Measurements from ENCODE around the gene GTF2A1.

The GTF2A1 gene

GRCh38 chr14:81147140-81147897 is 73.4 kb downstream of the GTF2A1 start:
- Histone ChIP-seq H2AK5ac (ENCODE audit: low read length, severe bottlenecking) (no peak overlapping the region), H3K4me2 (ENCODE audit: low read length, poor library complexity, severe bottlenecking) (no peak overlapping the region), H2BK15ac (ENCODE audit: low read depth, poor library complexity, severe bottlenecking) (no peak overlapping the region), H3K18ac (ENCODE audit: low read depth in 1 of 2, low read length in 2 of 2) (no peak overlapping the region), H3K9me3 (ENCODE audit: control insufficient read depth, low read length) (no peaks in the 10 kb centered on the region), H3K4me1 (ENCODE audit: control insufficient read depth, insufficient read depth, low read depth, low read length) (no peaks in the 10 kb centered on the region), H3K27ac (ENCODE audit: low read length, poor library complexity, severe bottlenecking) (no peak overlapping the region), H4K91ac (ENCODE audit: low read length) (no peak overlapping the region), H2BK120ac (ENCODE audit: low read depth, low read length) (no peak overlapping the region), H3K23ac (ENCODE audit: low read length in 2 of 2) (no peak overlapping the region), H3K14ac (ENCODE audit: low read length in 2 of 2) (no peak overlapping the region), H3K36me3 (ENCODE audit: control insufficient read depth in 1 of 2, insufficient read depth in 2 of 2, low read depth in 1 of 2, low read length in 2 of 2) (no peaks in the 10 kb centered on the region), H3K79me1 (replicated peaks; ENCODE audit: low read length, poor library complexity, severe bottlenecking) (no peaks in the 10 kb centered on the region), H3K4me3 (ENCODE audit: insufficient read depth in 1 of 2, low read depth in 1 of 2, low read length in 2 of 2) (no peak overlapping the region), H2BK5ac (ENCODE audit: low read depth, low read length, poor library complexity, severe bottlenecking) (no peak overlapping the region), H3K9ac (ENCODE audit: low read length) (no peak overlapping the region), H2AFZ (ENCODE audit: low read depth, low read length) (no peak overlapping the region), H3K4ac (ENCODE audit: low read depth in 1 of 2, low read length in 2 of 2) (no peak overlapping the region), H2BK12ac (ENCODE audit: low read length in 2 of 2) (no peak overlapping the region), H3K27me3 (ENCODE audit: control insufficient read depth in 1 of 2, insufficient read depth in 1 of 2, low read length in 2 of 2) (no peaks in the 10 kb centered on the region), H4K8ac (ENCODE audit: low read length) (no peak overlapping the region)
- 64% methylated on average over 2 of the region's 2 CpGs for WGBS
- DNase-seq: no peak

GRCh38 chr14:81144824-81145603 is 75.7 kb downstream of the GTF2A1 start:
- Histone ChIP-seq H2BK12ac (ENCODE audit: low read length in 2 of 2) (no peak overlapping the region), H3K4ac (ENCODE audit: low read depth in 1 of 2, low read length in 2 of 2) (no peak overlapping the region), H2BK5ac (ENCODE audit: low read depth, low read length, poor library complexity, severe bottlenecking) (no peak overlapping the region), H3K23ac (ENCODE audit: low read length in 2 of 2) (no peak overlapping the region), H2BK120ac (ENCODE audit: low read depth, low read length) (no peak overlapping the region), H3K4me3 (ENCODE audit: insufficient read depth in 1 of 2, low read depth in 1 of 2, low read length in 2 of 2) (no peak overlapping the region), H3K4me2 (ENCODE audit: low read length, poor library complexity, severe bottlenecking) (no peak overlapping the region), H3K4me1 (ENCODE audit: control insufficient read depth, insufficient read depth, low read depth, low read length) (no peaks in the 10 kb centered on the region), H3K36me3 (ENCODE audit: control insufficient read depth in 1 of 2, insufficient read depth in 2 of 2, low read depth in 1 of 2, low read length in 2 of 2) (no peaks in the 10 kb centered on the region), H3K79me1 (replicated peaks; ENCODE audit: low read length, poor library complexity, severe bottlenecking) (no peaks in the 10 kb centered on the region), H3K27ac (ENCODE audit: low read length, poor library complexity, severe bottlenecking) (no peak overlapping the region), H3K9me3 (ENCODE audit: control insufficient read depth, low read length) (no peaks in the 10 kb centered on the region), H2BK15ac (ENCODE audit: low read depth, poor library complexity, severe bottlenecking) (no peak overlapping the region), H2AFZ (ENCODE audit: low read depth, low read length) (no peak overlapping the region), H3K18ac (ENCODE audit: low read depth in 1 of 2, low read length in 2 of 2) (no peak overlapping the region), H3K14ac (ENCODE audit: low read length in 2 of 2) (no peak overlapping the region), H4K91ac (ENCODE audit: low read length) (no peak overlapping the region), H3K27me3 (ENCODE audit: control insufficient read depth in 1 of 2, insufficient read depth in 1 of 2, low read length in 2 of 2) (no peaks in the 10 kb centered on the region), H3K9ac (ENCODE audit: low read length) (no peak overlapping the region), H2AK5ac (ENCODE audit: low read length, severe bottlenecking) (no peak overlapping the region), H4K8ac (ENCODE audit: low read length) (no peak overlapping the region)
- no peak for DNase-seq
- WGBS: 94% methylated on average over 3 of the region's 3 CpGs

- Histone ChIP-seq H4K8ac (ENCODE audit: low read length) (no peak overlapping the region), H3K4me1 (ENCODE audit: control insufficient read depth, insufficient read depth, low read depth, low read length) (no peaks in the 10 kb centered on the region), H3K18ac (ENCODE audit: low read depth in 1 of 2, low read length in 2 of 2) (no peak overlapping the region), H3K9ac (ENCODE audit: low read length) (no peak overlapping the region), H2AK5ac (ENCODE audit: low read length, severe bottlenecking) (no peak overlapping the region), H3K9me3 (ENCODE audit: control insufficient read depth, low read length) (no peaks in the 10 kb centered on the region), H3K4ac (ENCODE audit: low read depth in 1 of 2, low read length in 2 of 2) (no peak overlapping the region), H2AFZ (ENCODE audit: low read depth, low read length) (no peak overlapping the region), H2BK15ac (ENCODE audit: low read depth, poor library complexity, severe bottlenecking) (no peak overlapping the region), H3K36me3 (ENCODE audit: control insufficient read depth in 1 of 2, insufficient read depth in 2 of 2, low read depth in 1 of 2, low read length in 2 of 2) (no peaks in the 10 kb centered on the region), H2BK12ac (ENCODE audit: low read length in 2 of 2) (no peak overlapping the region), H4K91ac (ENCODE audit: low read length) (no peak overlapping the region), H2BK5ac (ENCODE audit: low read depth, low read length, poor library complexity, severe bottlenecking) (no peak overlapping the region), H3K27me3 (ENCODE audit: control insufficient read depth in 1 of 2, insufficient read depth in 1 of 2, low read length in 2 of 2) (no peaks in the 10 kb centered on the region), H3K79me1 (replicated peaks; ENCODE audit: low read length, poor library complexity, severe bottlenecking) (no peaks in the 10 kb centered on the region), H3K4me2 (ENCODE audit: low read length, poor library complexity, severe bottlenecking) (no peak overlapping the region), H3K4me3 (ENCODE audit: insufficient read depth in 1 of 2, low read depth in 1 of 2, low read length in 2 of 2) (no peak overlapping the region), H2BK120ac (ENCODE audit: low read depth, low read length) (no peak overlapping the region), H3K27ac (ENCODE audit: low read length, poor library complexity, severe bottlenecking) (no peak overlapping the region), H3K23ac (ENCODE audit: low read length in 2 of 2) (no peak overlapping the region), H3K14ac (ENCODE audit: low read length in 2 of 2) (no peak overlapping the region)
- 94% methylated on average over 8 of the region's 8 CpGs for WGBS
- no peak for DNase-seq
Measured at GRCh38 chr14:81143793-81144192, 77.0 kb downstream of the GTF2A1 start.

- no peaks in the 10 kb centered on the region for H3K27me3 ChIP-seq (ENCODE audit: control insufficient read depth in 1 of 2, insufficient read depth in 1 of 2, low read length in 2 of 2)
- WGBS: 58% methylated on average over 2 of the region's 2 CpGs
- H4K8ac ChIP-seq (ENCODE audit: low read length): no peak overlapping the region
- H4K91ac ChIP-seq (ENCODE audit: low read length): no peak overlapping the region
- H3K27ac ChIP-seq (ENCODE audit: low read length, poor library complexity, severe bottlenecking): no peak overlapping the region
- H3K36me3 ChIP-seq (ENCODE audit: control insufficient read depth in 1 of 2, insufficient read depth in 2 of 2, low read depth in 1 of 2, low read length in 2 of 2): no peaks in the 10 kb centered on the region
- no peak overlapping the region for H2BK120ac ChIP-seq (ENCODE audit: low read depth, low read length)
- H3K23ac ChIP-seq (ENCODE audit: low read length in 2 of 2): no peak overlapping the region
- no peak for DNase-seq
- no peak overlapping the region for H3K18ac ChIP-seq (ENCODE audit: low read depth in 1 of 2, low read length in 2 of 2)
- H3K4me2 ChIP-seq (ENCODE audit: low read length, poor library complexity, severe bottlenecking): no peak overlapping the region
- H3K9ac ChIP-seq (ENCODE audit: low read length): no peak overlapping the region
- no peak overlapping the region for H2BK12ac ChIP-seq (ENCODE audit: low read length in 2 of 2)
- no peak overlapping the region for H2AK5ac ChIP-seq (ENCODE audit: low read length, severe bottlenecking)
- no peak overlapping the region for H2AFZ ChIP-seq (ENCODE audit: low read depth, low read length)
- H3K4me1 ChIP-seq (ENCODE audit: control insufficient read depth, insufficient read depth, low read depth, low read length): peaks cover 3% of the 10 kb centered on the region
- H2BK5ac ChIP-seq (ENCODE audit: low read depth, low read length, poor library complexity, severe bottlenecking): no peak overlapping the region
- no peaks in the 10 kb centered on the region for H3K9me3 ChIP-seq (ENCODE audit: control insufficient read depth, low read length)
- no peak overlapping the region for H2BK15ac ChIP-seq (ENCODE audit: low read depth, poor library complexity, severe bottlenecking)
- H3K4me3 ChIP-seq (ENCODE audit: insufficient read depth in 1 of 2, low read depth in 1 of 2, low read length in 2 of 2): no peak overlapping the region
- no peak overlapping the region for H3K4ac ChIP-seq (ENCODE audit: low read depth in 1 of 2, low read length in 2 of 2)
- H3K79me1 ChIP-seq (replicated peaks; ENCODE audit: low read length, poor library complexity, severe bottlenecking): no peaks in the 10 kb centered on the region
- no peak overlapping the region for H3K14ac ChIP-seq (ENCODE audit: low read length in 2 of 2)
Measured at GRCh38 chr14:81141426-81141825, 79.3 kb downstream of the GTF2A1 start.

Measured in mesenchymal stem cell (in vitro differentiated cells and primary cell).